ENCODE measurements around the gene NDUFA5.

NDUFA5 gene

DNA sequence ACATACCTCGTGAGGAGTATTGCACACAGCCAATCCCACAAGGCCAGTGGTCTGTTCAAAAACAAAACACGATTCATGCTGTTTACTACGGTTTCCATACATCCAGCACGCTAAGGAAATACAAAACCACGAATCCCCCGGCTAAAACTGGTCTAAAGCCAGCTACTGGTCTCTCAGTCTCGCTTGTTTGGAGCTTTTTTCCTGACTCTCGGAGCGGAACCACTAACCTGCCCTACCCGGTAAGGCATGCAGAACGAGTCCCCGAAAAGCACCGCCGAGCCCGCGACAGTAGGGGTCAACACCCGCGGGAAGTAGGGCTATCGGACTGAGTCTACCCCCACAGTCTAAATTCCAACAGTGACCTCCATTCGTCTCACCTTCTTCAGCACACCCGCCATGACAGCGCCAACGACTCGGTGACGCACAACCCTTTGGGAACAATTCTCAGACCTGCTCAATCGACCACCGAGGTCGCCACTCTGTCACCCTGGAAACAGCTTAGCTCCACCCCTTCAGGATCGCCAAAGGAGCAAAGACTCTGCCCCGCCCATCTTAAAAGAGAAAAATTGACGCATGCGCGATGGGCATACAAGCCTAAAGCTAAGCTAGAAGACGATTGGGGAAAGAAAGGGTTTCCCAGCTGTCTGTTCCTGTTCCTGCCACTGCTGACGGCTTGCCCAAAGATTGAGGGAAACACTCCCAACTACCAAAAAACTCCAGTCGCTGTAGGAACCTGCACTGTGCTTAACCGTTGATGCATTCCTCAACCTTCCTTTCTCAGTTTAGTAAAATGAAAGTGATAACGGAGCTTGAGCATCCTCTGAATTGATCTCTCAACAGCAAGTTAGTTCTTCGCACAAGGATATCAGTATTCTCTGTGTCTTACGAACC, at the start of gene NDUFA5:
NDUFA5 (minus strand) TSS at position 421 of the 891 bp plus-strand sequence; CDS start at position 398, 23 bp downstream.
- H3K4me3 ChIP-seq: peak within 1 kb of the TSS; percentile 76
- H3K27me3 ChIP-seq (ENCODE audit: low read depth): no peaks in the 10 kb centered on the region
- peak; percentile 98 to 99 for DNase-seq (ENCODE audit: low spot score in 2 of 2)
- H3K4me1 ChIP-seq: peaks cover 5% of the 10 kb centered on the region; the same call in 1 of the 2 replicates
- in situ Hi-C loops (cut with MboI; ENCODE audit: low sequenced_read_pairs): no loop called here
- no peaks in the 10 kb centered on the region for H3K9me3 ChIP-seq
- peaks cover 19% of the 10 kb centered on the region for H3K36me3 ChIP-seq (replicated peaks)

- DNase-seq (ENCODE audit: low spot score in 2 of 2): no peak
- Histone ChIP-seq H3K4me1 (no peaks in the 10 kb centered on the region), H3K36me3 (replicated peaks) (no peaks in the 10 kb centered on the region), H3K9me3 (no peaks in the 10 kb centered on the region), H3K27me3 (ENCODE audit: low read depth) (no peaks in the 10 kb centered on the region), H3K4me3 (no peak overlapping the region)
- in situ Hi-C loops (cut with MboI; ENCODE audit: low sequenced_read_pairs): no loop called here
Measured at GRCh38 chr7:123604739-123605138, 47.1 kb upstream of the NDUFA5 start.

DNA sequence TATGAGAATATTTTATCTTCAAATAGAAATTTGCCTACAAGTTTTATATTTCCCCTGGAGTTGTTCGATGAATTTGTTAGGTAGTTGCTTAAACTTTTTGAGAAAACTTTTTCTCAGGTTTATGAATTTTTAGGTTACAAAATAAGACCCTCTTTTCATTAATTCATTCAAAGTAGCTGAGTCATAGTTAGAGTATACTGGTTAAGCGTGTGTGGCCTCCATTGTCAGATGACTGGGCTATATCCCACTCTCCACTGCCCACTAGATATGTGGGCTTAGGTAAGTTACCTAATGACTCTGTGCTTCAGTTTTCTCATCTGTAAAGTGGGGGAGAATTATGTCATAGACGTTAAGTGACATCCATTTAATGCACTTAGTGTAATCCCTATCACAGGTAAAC, 45.0 kb upstream of the NDUFA5 start:
- H3K27me3 ChIP-seq (ENCODE audit: low read depth): no peaks in the 10 kb centered on the region
- DNase-seq (ENCODE audit: low spot score in 2 of 2): no peak
- H3K9me3 ChIP-seq: no peaks in the 10 kb centered on the region
- H3K4me1 ChIP-seq: no peaks in the 10 kb centered on the region
- H3K4me3 ChIP-seq: no peak overlapping the region
- H3K36me3 ChIP-seq (replicated peaks): no peaks in the 10 kb centered on the region
- in situ Hi-C loops (cut with MboI; ENCODE audit: low sequenced_read_pairs): no loop called here

- H3K4me3 ChIP-seq: no peak within 1 kb of the TSS
- in situ Hi-C loops (cut with MboI; ENCODE audit: low sequenced_read_pairs): no loop called here
- H3K9me3 ChIP-seq: no peaks in the 10 kb centered on the region
- no peaks in the 10 kb centered on the region for H3K27me3 ChIP-seq (ENCODE audit: low read depth)
- DNase-seq (ENCODE audit: low spot score in 2 of 2): peak in 1 of 2 experiments; percentile 20
- H3K4me1 ChIP-seq: no peaks in the 10 kb centered on the region
- H3K36me3 ChIP-seq (replicated peaks): no peaks in the 10 kb centered on the region
Measured at GRCh38 chr7:123601530-123601929, 43.9 kb upstream of the NDUFA5 start, which contains the start of gene ASB15. ASB15 (plus strand) TSS chr7:123601821; CDS start chr7:123614503, 12,682 bp downstream.

GRCh38 chr7:123600876-123601275, 43.3 kb upstream of the NDUFA5 start:
- Histone ChIP-seq H3K4me1 (no peaks in the 10 kb centered on the region), H3K27me3 (ENCODE audit: low read depth) (no peaks in the 10 kb centered on the region), H3K9me3 (no peaks in the 10 kb centered on the region), H3K4me3 (no peak overlapping the region), H3K36me3 (replicated peaks) (no peaks in the 10 kb centered on the region)
- no peak for DNase-seq (ENCODE audit: low spot score in 2 of 2)
- in situ Hi-C loops (cut with MboI; ENCODE audit: low sequenced_read_pairs): no loop called here

DNA sequence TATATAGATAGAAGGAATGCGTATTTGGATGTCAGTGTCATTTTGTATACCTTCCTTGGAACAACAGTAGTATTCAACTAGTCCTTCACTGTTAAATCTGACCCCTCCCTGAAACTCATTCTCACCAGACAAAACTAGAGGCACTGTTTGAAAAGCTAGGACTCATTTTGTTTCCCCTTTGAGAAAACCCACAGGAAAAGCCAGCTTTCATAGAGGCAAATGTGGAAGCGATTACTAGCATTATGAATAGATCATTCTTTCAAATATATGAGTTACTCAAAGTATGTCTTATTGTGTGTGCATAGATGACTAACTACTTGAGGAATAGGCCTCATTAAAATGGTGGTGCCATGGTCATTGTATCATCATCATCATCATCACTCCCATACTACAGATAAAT, 42.1 kb upstream of the NDUFA5 start:
- Histone ChIP-seq H3K4me1 (no peaks in the 10 kb centered on the region), H3K27me3 (ENCODE audit: low read depth) (no peaks in the 10 kb centered on the region), H3K36me3 (replicated peaks) (no peaks in the 10 kb centered on the region), H3K4me3 (no peak overlapping the region), H3K9me3 (no peaks in the 10 kb centered on the region)
- DNase-seq (ENCODE audit: low spot score in 2 of 2): no peak
- in situ Hi-C loops (cut with MboI; ENCODE audit: low sequenced_read_pairs): no loop called here

- in situ Hi-C loops (cut with MboI; ENCODE audit: low sequenced_read_pairs): no loop called here
- DNase-seq (ENCODE audit: low spot score in 2 of 2): no peak
Measured at GRCh38 chr7:123598657-123599056, 41.0 kb upstream of the NDUFA5 start.

GRCh38 chr7:123594813-123595241, 37.2 kb upstream of the NDUFA5 start:
- Histone ChIP-seq H3K9me3 (no peaks in the 10 kb centered on the region), H3K27me3 (ENCODE audit: low read depth) (0 out of 2 replicates have a peak, but pooled peaks cover 2% of the 10 kb centered on the region), H3K36me3 (replicated peaks) (no peaks in the 10 kb centered on the region), H3K4me1 (no peaks in the 10 kb centered on the region), H3K4me3 (no peak overlapping the region)
- DNase-seq (ENCODE audit: low spot score in 2 of 2): peak; percentile 29 to 72
- in situ Hi-C loops (cut with MboI; ENCODE audit: low sequenced_read_pairs): no loop called here

More at GRCh38 chr7:123598657-123599056, 41.0 kb upstream of the NDUFA5 start:
- H3K36me3 ChIP-seq (replicated peaks): no peaks in the 10 kb centered on the region
- H3K4me1 ChIP-seq: no peaks in the 10 kb centered on the region
- no peaks in the 10 kb centered on the region for H3K27me3 ChIP-seq (ENCODE audit: low read depth)
- H3K4me3 ChIP-seq: no peak overlapping the region
- H3K9me3 ChIP-seq: no peaks in the 10 kb centered on the region

DNA sequence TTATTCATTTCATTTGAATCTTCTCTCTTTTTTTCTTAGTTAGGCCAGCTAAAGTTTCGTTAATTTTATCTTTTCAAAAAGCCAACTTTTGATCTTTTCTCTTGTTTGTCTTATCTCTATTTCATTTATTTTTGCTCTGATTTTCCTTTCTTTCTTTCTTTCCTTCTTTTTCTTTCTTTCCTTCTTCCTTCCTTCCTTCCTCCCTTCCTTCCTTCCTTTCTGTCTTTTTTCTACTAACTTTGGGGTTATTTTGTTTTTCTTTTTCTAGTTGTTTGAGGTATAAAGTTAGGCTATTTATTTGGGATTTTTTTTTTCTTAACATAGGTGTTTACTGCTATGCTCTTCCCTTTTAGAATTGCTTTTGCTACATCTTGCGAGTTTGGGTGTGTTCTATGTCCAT, 30.8 kb upstream of the NDUFA5 start:
- Histone ChIP-seq H3K4me3 (no peak overlapping the region), H3K36me3 (replicated peaks) (no peaks in the 10 kb centered on the region)
- in situ Hi-C loops (cut with MboI; ENCODE audit: low sequenced_read_pairs): no loop called here

GRCh38 chr7:123583821-123584220, 26.2 kb upstream of the NDUFA5 start:
- Histone ChIP-seq H3K4me1 (peaks cover 9% of the 10 kb centered on the region), H3K36me3 (replicated peaks) (no peaks in the 10 kb centered on the region)
- in situ Hi-C loops (cut with MboI; ENCODE audit: low sequenced_read_pairs): no loop called here

More for the DNA sequence above, 30.8 kb upstream of the NDUFA5 start:
- DNase-seq (ENCODE audit: low spot score in 2 of 2): no peak
- Histone ChIP-seq H3K27me3 (ENCODE audit: low read depth) (peaks cover 7% of the 10 kb centered on the region; the same call in 1 of the 2 replicates), H3K4me1 (no peaks in the 10 kb centered on the region), H3K9me3 (no peaks in the 10 kb centered on the region)

DNA sequence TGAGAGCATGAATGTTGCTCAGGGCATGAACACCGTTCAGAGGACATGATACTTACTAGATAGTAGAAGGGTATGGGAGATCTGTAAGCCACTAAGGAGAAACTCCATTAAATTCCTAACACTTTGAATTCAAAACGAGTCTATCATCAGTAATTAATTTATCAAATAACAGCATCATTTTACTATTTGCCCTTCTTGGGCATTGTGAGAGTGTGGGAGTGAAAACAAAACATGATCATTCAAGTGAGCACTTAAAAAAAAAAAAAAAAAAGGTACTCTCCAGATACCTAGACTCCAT, 23.5 kb upstream of the NDUFA5 start:
- Histone ChIP-seq H3K9me3 (no peaks in the 10 kb centered on the region), H3K36me3 (replicated peaks) (no peaks in the 10 kb centered on the region), H3K27me3 (ENCODE audit: low read depth) (peaks cover 3% of the 10 kb centered on the region; the same call in 1 of the 2 replicates), H3K4me3 (no peak overlapping the region), H3K4me1 (peaks cover 9% of the 10 kb centered on the region)
- in situ Hi-C loops (cut with MboI; ENCODE audit: low sequenced_read_pairs): no loop called here
- no peak for DNase-seq (ENCODE audit: low spot score in 2 of 2)

More at GRCh38 chr7:123583821-123584220, 26.2 kb upstream of the NDUFA5 start:
- DNase-seq (ENCODE audit: low spot score in 2 of 2): no peak
- Histone ChIP-seq H3K9me3 (no peaks in the 10 kb centered on the region), H3K4me3 (no peak overlapping the region), H3K27me3 (ENCODE audit: low read depth) (peaks cover 5% of the 10 kb centered on the region; the same call in 1 of the 2 replicates)

DNA sequence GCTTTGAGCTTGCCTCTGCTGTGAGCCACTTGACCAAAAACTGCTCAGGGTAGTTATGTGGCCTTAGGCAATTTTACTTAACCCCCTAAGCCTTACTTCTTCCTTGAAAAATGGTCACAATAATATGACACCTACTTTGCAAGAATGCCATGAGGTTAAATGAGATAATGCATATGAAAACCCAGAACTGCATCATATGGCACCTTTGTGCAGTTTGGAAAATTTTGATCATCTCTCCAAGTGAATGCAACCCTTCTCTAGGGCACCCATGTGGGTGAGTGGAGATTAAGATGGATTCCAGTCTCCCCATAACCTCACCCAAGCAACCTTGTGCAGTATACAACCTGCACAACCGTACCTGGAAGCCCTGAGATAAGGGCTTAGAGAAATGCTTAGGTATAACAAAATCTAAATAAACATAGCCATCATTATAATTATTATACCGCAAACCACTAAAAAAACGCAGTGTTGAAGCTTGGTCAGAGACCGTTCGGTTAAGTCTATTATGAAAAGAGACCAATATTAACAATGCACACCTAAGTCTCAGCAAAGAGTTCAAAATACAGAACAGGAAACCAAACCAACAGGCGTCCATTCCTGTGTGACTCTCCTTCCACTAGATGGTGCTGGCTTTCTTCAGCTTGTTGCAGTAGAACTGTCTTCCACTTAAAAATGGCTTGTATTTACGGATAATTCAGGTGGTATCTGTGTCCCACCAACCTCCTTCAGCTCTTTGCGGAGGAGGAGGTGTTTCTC, 23.0 kb upstream of the NDUFA5 start:
- H3K4me3 ChIP-seq: no peak overlapping the region

GRCh38 chr7:123579416-123579815, 21.8 kb upstream of the NDUFA5 start:
- Histone ChIP-seq H3K9me3 (no peaks in the 10 kb centered on the region), H3K36me3 (replicated peaks) (no peaks in the 10 kb centered on the region), H3K4me1 (peaks cover 9% of the 10 kb centered on the region), H3K4me3 (no peak overlapping the region), H3K27me3 (ENCODE audit: low read depth) (no peaks in the 10 kb centered on the region)
- in situ Hi-C loops (cut with MboI; ENCODE audit: low sequenced_read_pairs): no loop called here
- peak in 1 of 2 experiments; percentile 27 for DNase-seq (ENCODE audit: low spot score in 2 of 2)

More for the DNA sequence above, 23.0 kb upstream of the NDUFA5 start:
- Histone ChIP-seq H3K36me3 (replicated peaks) (no peaks in the 10 kb centered on the region), H3K4me1 (peaks cover 9% of the 10 kb centered on the region), H3K9me3 (no peaks in the 10 kb centered on the region), H3K27me3 (ENCODE audit: low read depth) (no peaks in the 10 kb centered on the region; the same call in 1 of the 2 replicates)
- in situ Hi-C loops (cut with MboI; ENCODE audit: low sequenced_read_pairs): no loop called here
- DNase-seq (ENCODE audit: low spot score in 2 of 2): peak; percentile 44 to 51

Data from HAP-1 (cell line).